Neural crest cell (in vitro differentiated cells): Measurements from ENCODE around the gene CIROP. TPM values are rescaled to one million over a fixed set of nuclear protein-coding genes. Genes with fewer than 3 reads are reported as not detected.
A peak's percentile ranks its signal among the peaks of the same experiment; 100 is the strongest.

Experiments
- DNase-seq: peaks from one replicate; pipeline ENCODE4 v3.0.0; 2021; ENCODE audit warnings: low read depth, mixed read lengths, low spot score
- H3K27ac Mint-ChIP-seq: one replicate; pipeline ENCODE4 v1.8.0; 2021; ENCODE audit warnings: mild to moderate bottlenecking, mixed read lengths; ENCODE audit not compliant: unreplicated experiment
- H3K27me3 Mint-ChIP-seq: 2 replicates; pipeline ENCODE4 v1.8.0; 2021; ENCODE audit warnings: low read depth, mild to moderate bottlenecking, mixed read lengths
- H3K36me3 Mint-ChIP-seq: 2 replicates; pipeline ENCODE4 v1.8.0; 2021; ENCODE audit warnings: low read depth, mild to moderate bottlenecking, mixed read lengths
- H3K4me1 Mint-ChIP-seq: 2 replicates; pipeline ENCODE4 v1.8.0; 2021; ENCODE audit warnings: mixed read lengths
- H3K4me3 Mint-ChIP-seq: one replicate; pipeline ENCODE4 v1.8.0; 2021; ENCODE audit warnings: mild to moderate bottlenecking, mixed read lengths
- H3K9me3 Mint-ChIP-seq: 2 replicates; pipeline ENCODE4 v1.8.0; 2021; ENCODE audit warnings: mixed read lengths
- CTCF ChIP-seq: fragments of 200-600 bp; sonication (generic); conservative IDR thresholded peaks from 2 replicates; pipeline ENCODE4 v1.5.0; 2021; ENCODE audit warnings: antibody characterized with exemption, mild to moderate bottlenecking
- total RNA-seq: library from RNA; stranded (reverse); gene quantifications from 2 replicates; pipeline ENCODE4 v1.2.1, GENCODE V29; 2021

CIROP gene
- total RNA-seq, 1 donor from 2014 or later = not detected

- Mint-ChIP-seq H3K9me3 (no peaks in the 10 kb centered on the region), H3K36me3 (peaks cover 9% of the 10 kb centered on the region), H3K4me1 (peaks cover 6% of the 10 kb centered on the region), H3K4me3 (peak overlapping the region; percentile 4), H3K27me3 (no peaks in the 10 kb centered on the region), H3K27ac (no peak overlapping the region)
- no peak for DNase-seq
- TF ChIP-seq CTCF = no peak
Observed at GRCh38 chr14:23090254-23090636, 14.5 kb downstream of the CIROP start.

GRCh38 chr14:23089498-23090253, 15.1 kb downstream of the CIROP start:
- Mint-ChIP-seq H3K36me3 (peaks cover 9% of the 10 kb centered on the region), H3K4me3 (no peak overlapping the region), H3K27ac (no peak overlapping the region), H3K4me1 (peaks cover 6% of the 10 kb centered on the region), H3K9me3 (no peaks in the 10 kb centered on the region), H3K27me3 (no peaks in the 10 kb centered on the region)
- DNase-seq = no peak
- no peak for TF ChIP-seq CTCF

GRCh38 chr14:23086565-23086964, 18.2 kb downstream of the CIROP start:
- Mint-ChIP-seq H3K4me1 (no peaks in the 10 kb centered on the region), H3K4me3 (no peak overlapping the region), H3K9me3 (no peaks in the 10 kb centered on the region), H3K27me3 (no peaks in the 10 kb centered on the region), H3K36me3 (peaks cover 5% of the 10 kb centered on the region), H3K27ac (no peak overlapping the region)
- DNase-seq = no peak
- no peak for TF ChIP-seq CTCF

- H3K4me1 Mint-ChIP-seq = no peaks in the 10 kb centered on the region
- TF ChIP-seq CTCF = no peak
- H3K4me3 Mint-ChIP-seq = no peak overlapping the region
- no peaks in the 10 kb centered on the region for H3K27me3 Mint-ChIP-seq
- peaks cover 6% of the 10 kb centered on the region for H3K36me3 Mint-ChIP-seq
- H3K9me3 Mint-ChIP-seq = no peaks in the 10 kb centered on the region
- no peak overlapping the region for H3K27ac Mint-ChIP-seq
- no peak for DNase-seq
Observed at GRCh38 chr14:23085458-23085857, 19.3 kb downstream of the CIROP start.

- Mint-ChIP-seq H3K4me1 (no peaks in the 10 kb centered on the region), H3K9me3 (no peaks in the 10 kb centered on the region), H3K27ac (no peak overlapping the region), H3K4me3 (no peak overlapping the region), H3K27me3 (no peaks in the 10 kb centered on the region), H3K36me3 (peaks cover 11% of the 10 kb centered on the region)
- no peak for DNase-seq
- TF ChIP-seq CTCF = no peak
Observed at GRCh38 chr14:23080474-23080873, 24.3 kb downstream of the CIROP start.
